H4 (cell line): ENCODE data around the gene CALD1. TPM values are rescaled to one million over a fixed set of nuclear protein-coding genes. Genes with fewer than 3 reads are reported as not detected.
"Not testable (repeated sequence)": the region's sequence is repeated elsewhere in the genome, so short reads cannot be mapped to it uniquely, and the experiment has no call there.

Source experiments
- DNase-seq: peaks from one replicate; pipeline ENCODE4 v3.0.0-alpha.2; 2015; ENCODE audit warnings: low spot score
- total RNA-seq: library from RNA; depleted of rRNA; stranded (reverse); fragments of >200 nt; shearing (Covaris generic); gene quantifications from 2 replicates; pipeline ENCODE4 v1.2.3, GENCODE V29; 2014

The CALD1 gene
- total RNA-seq, 1 experiment from 2014 or later, result 195 TPM

GRCh38 chr7:134948246-134948645, 168.8 kb downstream of the CALD1 start:
- DNase-seq, result no peak

- no peak for DNase-seq
Measured at GRCh38 chr7:134948736-134949135, 169.3 kb downstream of the CALD1 start.

DNA sequence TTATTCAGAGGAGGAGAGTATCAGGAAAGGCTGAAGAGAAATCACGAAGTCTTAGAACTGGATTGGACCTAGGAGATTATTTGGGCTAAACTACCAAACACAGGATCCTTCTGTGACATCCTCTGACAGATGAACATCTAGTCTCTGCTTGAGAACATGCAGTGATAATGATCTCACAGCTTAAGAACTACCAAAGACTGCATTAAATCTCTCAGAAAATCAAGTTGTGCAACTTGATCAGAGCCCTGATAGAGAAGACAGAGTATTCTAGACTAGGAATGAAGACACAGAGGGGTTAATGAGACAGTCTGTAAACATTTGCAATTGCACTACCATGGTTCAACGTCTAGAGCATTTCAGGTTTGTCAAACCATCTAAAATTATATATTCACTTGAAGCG, 169.7 kb downstream of the CALD1 start:
- no peak for DNase-seq

DNA sequence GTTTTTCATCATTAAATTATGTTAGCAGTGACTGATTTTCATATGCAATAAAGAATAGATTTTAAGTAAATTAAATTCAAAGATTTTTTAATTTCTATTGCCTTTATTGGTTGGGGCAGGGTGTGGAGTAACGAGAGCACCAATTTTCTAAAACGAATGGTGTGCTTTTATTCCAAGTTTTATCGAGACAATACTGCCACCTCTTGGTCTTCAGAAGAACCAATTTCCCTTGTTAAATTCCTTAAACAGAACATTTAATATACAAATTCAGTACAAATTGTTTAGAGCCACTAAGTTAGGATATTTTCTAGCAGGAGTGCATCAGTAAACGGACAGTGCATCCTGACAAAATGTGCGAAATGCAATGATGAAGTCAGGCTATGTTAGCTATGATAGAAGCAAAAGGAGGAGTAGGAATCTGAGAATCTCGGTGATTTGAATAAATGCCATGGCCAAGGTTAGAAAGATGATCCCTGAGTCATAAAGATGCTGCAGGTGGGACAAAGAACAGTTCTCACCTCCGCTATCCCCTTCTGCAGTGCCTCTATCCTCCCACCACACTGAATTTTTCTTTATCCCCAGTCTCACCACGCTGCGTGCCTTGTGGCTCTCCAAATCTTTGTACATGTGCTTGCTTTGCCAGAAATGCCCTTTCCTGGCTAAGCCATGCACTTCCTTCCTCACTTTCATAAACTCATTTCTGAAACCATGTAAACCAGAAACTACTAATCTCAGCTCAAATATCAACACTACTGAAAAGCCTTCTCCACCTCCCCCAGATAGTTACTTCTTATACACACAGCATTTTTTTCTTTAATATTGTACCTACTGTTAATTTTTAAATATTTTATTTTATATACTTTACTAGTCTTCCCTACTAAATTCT, 175.0 kb downstream of the CALD1 start:
- peak; percentile 35 for DNase-seq

GRCh38 chr7:134957005-134957404, 177.6 kb downstream of the CALD1 start:
- no peak for DNase-seq

GRCh38 chr7:134959810-134960209, 180.4 kb downstream of the CALD1 start:
- DNase-seq, result no peak

GRCh38 chr7:134962270-134962780, 182.9 kb downstream of the CALD1 start:
- DNase-seq, result no peak

- DNase-seq, result no peak
Measured at GRCh38 chr7:134963036-134963435, 183.6 kb downstream of the CALD1 start.

GRCh38 chr7:134966691-134967090, 187.3 kb downstream of the CALD1 start:
- no peak for DNase-seq

GRCh38 chr7:134968110-134968509, 188.7 kb downstream of the CALD1 start:
- no peak for DNase-seq

DNA sequence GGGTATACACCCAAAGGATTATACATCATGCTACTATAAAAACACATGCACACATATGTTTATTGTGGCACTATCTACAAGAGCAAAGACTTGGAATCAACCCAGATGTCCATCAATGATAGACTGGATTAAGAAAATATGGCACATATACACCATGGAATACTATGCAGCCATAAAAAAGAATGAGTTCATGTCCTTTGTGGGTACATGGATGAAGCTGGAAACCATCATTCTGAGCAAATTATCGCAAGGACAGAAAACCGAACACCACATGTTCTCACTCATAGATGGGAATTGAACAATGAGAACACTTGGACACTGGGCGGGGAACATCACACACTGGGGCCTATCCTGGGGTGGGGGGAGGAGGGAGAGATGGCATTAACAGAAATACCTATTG, 202.2 kb downstream of the CALD1 start:
- DNase-seq, result not testable (repeated sequence)

DNA sequence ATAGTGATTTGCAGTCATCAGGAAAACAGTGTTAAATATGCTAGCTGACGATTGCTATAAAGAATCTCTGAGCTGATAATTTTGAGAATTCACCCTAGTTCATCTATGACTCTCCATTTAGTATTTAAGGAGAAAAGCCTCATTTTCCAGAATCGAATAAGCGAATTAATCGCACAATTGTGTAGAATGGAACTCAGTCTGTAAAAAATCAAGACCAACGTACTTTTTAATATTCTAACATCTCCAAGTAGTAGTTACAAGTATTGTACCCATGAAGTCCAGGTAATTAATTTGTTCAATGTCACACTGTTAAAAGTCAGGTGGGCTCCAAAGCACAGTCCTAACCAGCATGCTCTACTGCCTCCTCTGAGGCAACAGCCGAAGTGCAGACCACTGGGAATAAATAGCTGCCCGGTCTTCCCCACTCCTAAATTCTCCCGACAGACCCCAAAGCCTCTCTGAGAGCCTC, 206.5 kb downstream of the CALD1 start:
- no peak for DNase-seq

- DNase-seq, result peak; percentile 98
Measured at GRCh38 chr7:134986363-134987251, 207.2 kb downstream of the CALD1 start, which contains the start of gene AGBL3. AGBL3 (plus strand) TSS chr7:134986508; CDS start chr7:134987934, 1,426 bp downstream.

- no peak for DNase-seq
Measured at GRCh38 chr7:134988161-134988560, 208.7 kb downstream of the CALD1 start.

GRCh38 chr7:134991469-134992339, 212.3 kb downstream of the CALD1 start:
- DNase-seq, result no peak

DNA sequence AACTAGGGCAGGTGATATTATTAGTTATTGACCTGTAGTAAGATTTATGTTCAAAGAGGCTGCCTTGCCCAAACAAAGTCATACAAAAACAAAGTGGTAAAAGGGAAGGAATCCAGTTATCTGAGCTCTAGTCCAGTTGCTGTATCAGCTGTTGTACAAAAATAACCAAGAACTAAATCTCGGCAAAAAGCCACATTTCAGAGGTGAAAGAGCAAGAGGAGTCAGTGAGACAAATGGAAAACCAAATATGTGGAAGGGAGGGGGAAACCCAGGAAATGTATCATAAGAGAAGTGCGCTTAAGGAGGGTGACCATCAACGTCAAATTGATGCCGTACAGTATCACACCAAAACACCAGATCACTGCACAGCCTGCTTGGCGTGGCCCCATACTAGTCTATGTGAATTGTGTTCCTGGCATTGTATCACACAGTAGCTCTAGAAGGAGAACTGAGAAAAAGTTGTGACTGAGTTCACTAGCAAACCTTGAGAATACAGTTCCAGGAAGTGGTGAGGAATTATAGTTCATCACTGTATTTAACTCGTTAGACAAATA, 213.3 kb downstream of the CALD1 start:
- DNase-seq, result no peak

GRCh38 chr7:134993877-134994456, 214.5 kb downstream of the CALD1 start:
- no peak for DNase-seq

GRCh38 chr7:134995239-134996096, 216.0 kb downstream of the CALD1 start:
- DNase-seq, result no peak

- DNase-seq, result no peak
Measured at GRCh38 chr7:134996097-134996550, 216.7 kb downstream of the CALD1 start.
